Immature natural killer cell (primary cell): ENCODE measurements around the gene TTC7B. TPM values are rescaled to one million over a fixed set of nuclear protein-coding genes. Genes with fewer than 3 reads are reported as not detected.

ENCODE experiments used
- DNase-seq, 3 donors: peaks; one replicate each; pipeline ENCODE4 v3.0.0; 2022; ENCODE audit warnings: mixed read lengths in 1 of 3
- H3K27ac Mint-ChIP-seq, 6 donors: one replicate each; pipeline ENCODE4 v1.8.0; 2020; ENCODE audit warnings: mixed read lengths in 6 of 6, mild to moderate bottlenecking in 5 of 6, inconsistent platforms in 4 of 6, moderate library complexity in 3 of 6
- H3K27me3 Mint-ChIP-seq, 3 donors: one replicate each; pipeline ENCODE4 v1.8.0; 2020 to 2021; ENCODE audit warnings: low read depth in 3 of 3, mild to moderate bottlenecking in 3 of 3, mixed read lengths in 3 of 3, moderate library complexity in 3 of 3, inconsistent platforms in 1 of 3
- H3K36me3 Mint-ChIP-seq, 3 donors: one replicate each; pipeline ENCODE4 v1.8.0; 2020; ENCODE audit warnings: mixed read lengths in 3 of 3, inconsistent platforms in 2 of 3, mild to moderate bottlenecking in 2 of 3
- H3K4me1 Mint-ChIP-seq, 2 donors: one replicate each; pipeline ENCODE4 v1.8.0; 2020; ENCODE audit warnings: inconsistent platforms in 2 of 2, mild to moderate bottlenecking in 2 of 2, mixed read lengths in 2 of 2, moderate library complexity in 1 of 2
- H3K4me3 Mint-ChIP-seq, 5 donors: one replicate each; pipeline ENCODE4 v1.8.0; 2020; ENCODE audit warnings: mild to moderate bottlenecking in 5 of 5, mixed read lengths in 5 of 5, inconsistent platforms in 3 of 5, moderate library complexity in 3 of 5
- H3K9me3 Mint-ChIP-seq, 6 donors: one replicate each; pipeline ENCODE4 v1.8.0; 2020; ENCODE audit warnings: mild to moderate bottlenecking in 6 of 6, mixed read lengths in 6 of 6, inconsistent platforms in 4 of 6, moderate library complexity in 3 of 6
- polyA plus RNA-seq, 3 donors: library from polyadenylated mRNA; unstranded; fragments of 300-500 nt; fragmentation: Illumina TruSeq; gene quantifications; one replicate each; pipeline ENCODE4 v1.2.3, GENCODE V29; 2021

Gene TTC7B
- polyA plus RNA-seq, 3 donors from 2014 or later: 1.0 to 1.1 TPM; not detected in 1

GRCh38 chr14:90573385-90574105 is 242.7 kb downstream of the TTC7B start:
- Mint-ChIP-seq H3K4me1 (no peaks in the 10 kb centered on the region), H3K36me3 (no peaks in the 10 kb centered on the region), H3K27me3 (peaks cover 0 to 7% (median 0%) of the 10 kb centered on the region in 3 donors), H3K27ac (no peak overlapping the region), H3K4me3 (no peak overlapping the region), H3K9me3 (no peaks in the 10 kb centered on the region)
- DNase-seq: no peak

- Mint-ChIP-seq H3K27me3 (peaks cover 0 to 7% (median 0%) of the 10 kb centered on the region in 3 donors), H3K36me3 (no peaks in the 10 kb centered on the region), H3K4me1 (no peaks in the 10 kb centered on the region), H3K4me3 (no peak overlapping the region), H3K9me3 (no peaks in the 10 kb centered on the region), H3K27ac (no peak overlapping the region)
- DNase-seq: no peak
These were observed 243.6 kb downstream of the TTC7B start for GRCh38 chr14:90572441-90573150.

GRCh38 chr14:90571149-90571947 is 244.9 kb downstream of the TTC7B start:
- no peaks in the 10 kb centered on the region for H3K4me1 Mint-ChIP-seq
- H3K4me3 Mint-ChIP-seq: no peak overlapping the region
- H3K36me3 Mint-ChIP-seq: no peaks in the 10 kb centered on the region
- H3K27ac Mint-ChIP-seq: no peak overlapping the region
- H3K9me3 Mint-ChIP-seq: no peaks in the 10 kb centered on the region
- H3K27me3 Mint-ChIP-seq: peaks cover 0 to 7% (median 0%) of the 10 kb centered on the region in 3 donors
- DNase-seq: no peak

GRCh38 chr14:90570461-90570860 is 245.8 kb downstream of the TTC7B start:
- no peak for DNase-seq
- H3K27ac Mint-ChIP-seq: no peak overlapping the region
- H3K4me3 Mint-ChIP-seq: no peak overlapping the region
- no peaks in the 10 kb centered on the region for H3K4me1 Mint-ChIP-seq
- peaks cover 0 to 7% (median 0%) of the 10 kb centered on the region in 3 donors for H3K27me3 Mint-ChIP-seq
- no peaks in the 10 kb centered on the region for H3K36me3 Mint-ChIP-seq
- H3K9me3 Mint-ChIP-seq: no peaks in the 10 kb centered on the region

GRCh38 chr14:90569606-90570387 is 246.4 kb downstream of the TTC7B start:
- no peaks in the 10 kb centered on the region for H3K9me3 Mint-ChIP-seq
- H3K27me3 Mint-ChIP-seq: peaks cover 0 to 6% (median 0%) of the 10 kb centered on the region in 3 donors
- no peak for DNase-seq
- no peaks in the 10 kb centered on the region for H3K4me1 Mint-ChIP-seq
- H3K36me3 Mint-ChIP-seq: no peaks in the 10 kb centered on the region
- no peak overlapping the region for H3K4me3 Mint-ChIP-seq
- H3K27ac Mint-ChIP-seq: no peak overlapping the region

GRCh38 chr14:90569201-90569600 is 247.0 kb downstream of the TTC7B start:
- no peak overlapping the region for H3K27ac Mint-ChIP-seq
- no peaks in the 10 kb centered on the region for H3K9me3 Mint-ChIP-seq
- no peak overlapping the region for H3K4me3 Mint-ChIP-seq
- no peaks in the 10 kb centered on the region for H3K4me1 Mint-ChIP-seq
- peaks cover 0 to 6% (median 0%) of the 10 kb centered on the region in 3 donors for H3K27me3 Mint-ChIP-seq
- no peak for DNase-seq
- H3K36me3 Mint-ChIP-seq: no peaks in the 10 kb centered on the region

GRCh38 chr14:90568405-90568804 is 247.8 kb downstream of the TTC7B start:
- Mint-ChIP-seq H3K4me1 (no peaks in the 10 kb centered on the region), H3K27ac (no peak overlapping the region), H3K9me3 (no peaks in the 10 kb centered on the region), H3K4me3 (no peak overlapping the region), H3K36me3 (no peaks in the 10 kb centered on the region), H3K27me3 (peaks cover 0 to 2% (median 0%) of the 10 kb centered on the region in 3 donors)
- DNase-seq: no peak

- no peak overlapping the region for H3K27ac Mint-ChIP-seq
- peaks cover 0 to 2% (median 0%) of the 10 kb centered on the region in 3 donors for H3K27me3 Mint-ChIP-seq
- H3K9me3 Mint-ChIP-seq: no peaks in the 10 kb centered on the region
- H3K36me3 Mint-ChIP-seq: no peaks in the 10 kb centered on the region
- no peaks in the 10 kb centered on the region for H3K4me1 Mint-ChIP-seq
- no peak overlapping the region for H3K4me3 Mint-ChIP-seq
- no peak for DNase-seq
These were observed 248.2 kb downstream of the TTC7B start for GRCh38 chr14:90567991-90568390.

GRCh38 chr14:90567191-90567590 is 249.0 kb downstream of the TTC7B start:
- Mint-ChIP-seq H3K4me3 (no peak overlapping the region), H3K9me3 (no peaks in the 10 kb centered on the region), H3K36me3 (no peaks in the 10 kb centered on the region), H3K27ac (no peak overlapping the region), H3K27me3 (peaks cover 0 to 2% (median 0%) of the 10 kb centered on the region in 3 donors), H3K4me1 (no peaks in the 10 kb centered on the region)
- no peak for DNase-seq

- DNase-seq: no peak
- no peak overlapping the region for H3K27ac Mint-ChIP-seq
- no peaks in the 10 kb centered on the region for H3K4me1 Mint-ChIP-seq
- peaks cover 0 to 2% (median 0%) of the 10 kb centered on the region in 3 donors for H3K27me3 Mint-ChIP-seq
- H3K4me3 Mint-ChIP-seq: no peak overlapping the region
- no peaks in the 10 kb centered on the region for H3K36me3 Mint-ChIP-seq
- no peaks in the 10 kb centered on the region for H3K9me3 Mint-ChIP-seq
These were observed 249.7 kb downstream of the TTC7B start for GRCh38 chr14:90566481-90566880.

- H3K4me1 Mint-ChIP-seq: no peaks in the 10 kb centered on the region
- H3K27me3 Mint-ChIP-seq: peaks cover 0 to 2% (median 2%) of the 10 kb centered on the region in 3 donors
- no peak overlapping the region for H3K27ac Mint-ChIP-seq
- H3K36me3 Mint-ChIP-seq: no peaks in the 10 kb centered on the region
- no peaks in the 10 kb centered on the region for H3K9me3 Mint-ChIP-seq
- H3K4me3 Mint-ChIP-seq: no peak overlapping the region
- DNase-seq: no peak
These were observed 251.7 kb downstream of the TTC7B start for GRCh38 chr14:90564496-90564895.

GRCh38 chr14:90562652-90563051 is 253.6 kb downstream of the TTC7B start:
- Mint-ChIP-seq H3K4me1 (no peaks in the 10 kb centered on the region), H3K27me3 (peaks cover 0 to 2% (median 2%) of the 10 kb centered on the region in 3 donors), H3K4me3 (no peak overlapping the region), H3K27ac (no peak overlapping the region), H3K9me3 (no peaks in the 10 kb centered on the region), H3K36me3 (no peaks in the 10 kb centered on the region)
- DNase-seq: no peak

- H3K36me3 Mint-ChIP-seq: no peaks in the 10 kb centered on the region
- H3K27me3 Mint-ChIP-seq: peaks cover 0 to 2% (median 2%) of the 10 kb centered on the region in 3 donors
- H3K4me1 Mint-ChIP-seq: no peaks in the 10 kb centered on the region
- no peaks in the 10 kb centered on the region for H3K9me3 Mint-ChIP-seq
- no peak overlapping the region for H3K4me3 Mint-ChIP-seq
- DNase-seq: no peak
- no peak overlapping the region for H3K27ac Mint-ChIP-seq
These were observed 254.3 kb downstream of the TTC7B start for GRCh38 chr14:90561920-90562319.
